ENCODE measurements around the gene TP53. TPM values are rescaled to one million over a fixed set of nuclear protein-coding genes. Genes with fewer than 3 reads are reported as not detected.

The TP53 gene
- total and polyA plus RNA-seq, 10 of the 15 experiments (the other 5 are each of a cell fraction or from before 2014, with no cell fraction given): 35.6 to 162 (median 75.9) TPM

DNA sequence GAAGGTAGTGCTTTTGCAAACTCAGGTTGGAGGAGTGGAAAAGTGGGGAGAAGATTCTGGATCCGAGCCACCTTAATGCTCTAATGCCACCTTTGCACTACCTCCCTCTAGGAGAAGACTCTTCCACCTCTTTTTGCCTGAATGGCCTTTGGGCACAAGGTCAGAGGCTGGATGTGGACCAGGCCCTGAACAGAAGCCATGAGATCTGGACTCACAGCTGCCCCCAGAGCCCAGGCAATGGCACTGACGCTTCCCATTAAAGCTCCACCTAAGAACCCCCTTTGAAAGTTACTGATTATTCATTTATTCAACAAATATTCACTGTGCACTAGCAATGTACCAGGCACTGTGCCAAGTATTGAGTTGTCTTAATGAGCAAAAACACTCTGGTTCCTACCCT is 54.2 kb downstream of the TP53 start:
- 30% methylated on average over 2 of the region's 2 CpGs for WGBS (ENCODE audit: insufficient coverage, insufficient replicate concordance, low lambda C conversion rate, missing lambda C conversion rate)
- Histone ChIP-seq H3K9me3 (replicated peaks; ENCODE audit: control insufficient read depth, insufficient read depth, low read length) (no peaks in the 10 kb centered on the region), H3K4me1 (ENCODE audit: control insufficient read depth, insufficient read depth, low read length) (no peaks in the 10 kb centered on the region), H3K36me3 (ENCODE audit: control insufficient read depth in 2 of 2, insufficient read depth in 2 of 2, low read length in 1 of 2) (no peaks in the 10 kb centered on the region), H2AFZ (ENCODE audit: control insufficient read depth, low read depth, low read length) (peak overlapping the region; percentile 69), H3K9ac (ENCODE audit: control insufficient read depth, insufficient read depth, low read length) (no peak overlapping the region), H3K4me2 (ENCODE audit: control insufficient read depth, insufficient read depth) (no peak overlapping the region), H3K79me2 (ENCODE audit: control insufficient read depth, insufficient read depth, low read length) (no peaks in the 10 kb centered on the region), H3K4me3 (no peak overlapping the region), H4K20me1 (ENCODE audit: control insufficient read depth, insufficient read depth) (no peaks in the 10 kb centered on the region), H3K27ac (ENCODE audit: control insufficient read depth, insufficient read depth) (no peak overlapping the region), H3K27me3 (replicated peaks in 1 of 2; ENCODE audit: control insufficient read depth in 2 of 2, insufficient read depth in 2 of 2, low read length in 1 of 2) (no peaks in the 10 kb centered on the region)
- FAIRE-seq: no peak
- SMC1A ChIA-PET (ENCODE audit: uncharacterized antibody, unreplicated experiment): interaction anchor here (1.6 to 1.7 kb wide), 2 partner anchors 52 to 55 kb away, joined by 8 to 20 read pairs; partner anchors contain the start of genes TP53 and WRAP53
- BruUV-seq (replicated peaks): no TSS peak
- RAD21 ChIA-PET (ENCODE audit: unreplicated experiment): interaction anchor here (2.0 kb wide), 1 partner anchor 54 kb away, joined by 30 read pairs; the partner anchor contains the start of genes TP53 and WRAP53
- POLR2A ChIA-PET: interaction anchor here (3.9 kb wide), 1 partner anchor 54 kb away, joined by 22 read pairs; the partner anchor contains the start of genes TP53 and WRAP53
- no peak for DNase-seq (ENCODE audit: low read depth, low spot score)
- in situ Hi-C loops (cut with MboI): no loop called here
- CTCF ChIA-PET: interaction anchor here (0.6 to 8.2 kb wide), 16 partner anchors 9 to 427 kb away, joined by 3 to 128 read pairs (median 4); partner anchors contain the start of genes FXR2, TP53 and WRAP53
- intact Hi-C loops (cut with micrococcal nuclease; ENCODE audit: unreplicated experiment): loop anchor here (5.0 kb wide), 1 partner anchor 44 kb away; no protein-coding TSS in a partner anchor
- ATAC-seq: peak; percentile 51
- TF ChIP-seq, protein P1, sequence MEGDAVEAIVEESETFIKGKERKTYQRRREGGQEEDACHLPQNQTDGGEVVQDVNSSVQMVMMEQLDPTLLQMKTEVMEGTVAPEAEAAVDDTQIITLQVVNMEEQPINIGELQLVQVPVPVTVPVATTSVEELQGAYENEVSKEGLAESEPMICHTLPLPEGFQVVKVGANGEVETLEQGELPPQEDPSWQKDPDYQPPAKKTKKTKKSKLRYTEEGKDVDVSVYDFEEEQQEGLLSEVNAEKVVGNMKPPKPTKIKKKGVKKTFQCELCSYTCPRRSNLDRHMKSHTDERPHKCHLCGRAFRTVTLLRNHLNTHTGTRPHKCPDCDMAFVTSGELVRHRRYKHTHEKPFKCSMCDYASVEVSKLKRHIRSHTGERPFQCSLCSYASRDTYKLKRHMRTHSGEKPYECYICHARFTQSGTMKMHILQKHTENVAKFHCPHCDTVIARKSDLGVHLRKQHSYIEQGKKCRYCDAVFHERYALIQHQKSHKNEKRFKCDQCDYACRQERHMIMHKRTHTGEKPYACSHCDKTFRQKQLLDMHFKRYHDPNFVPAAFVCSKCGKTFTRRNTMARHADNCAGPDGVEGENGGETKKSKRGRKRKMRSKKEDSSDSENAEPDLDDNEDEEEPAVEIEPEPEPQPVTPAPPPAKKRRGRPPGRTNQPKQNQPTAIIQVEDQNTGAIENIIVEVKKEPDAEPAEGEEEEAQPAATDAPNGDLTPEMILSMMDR (IDR thresholded peaks at IDR 0.05 in 2 of 3, conservative IDR thresholded peaks at IDR 0.05 in 1 of 3; ENCODE audit: control insufficient read depth in 2 of 3, extremely low read depth in 1 of 3, insufficient read depth in 1 of 3, low read depth in 3 of 3, low read length in 3 of 3): 0 out of 6 replicates have a peak, but pooled peaks of 1 of the 3 experiments have one; percentile 2
- no peak for TF ChIP-seq HDAC2 (IDR thresholded peaks at IDR 0.05)

DNA sequence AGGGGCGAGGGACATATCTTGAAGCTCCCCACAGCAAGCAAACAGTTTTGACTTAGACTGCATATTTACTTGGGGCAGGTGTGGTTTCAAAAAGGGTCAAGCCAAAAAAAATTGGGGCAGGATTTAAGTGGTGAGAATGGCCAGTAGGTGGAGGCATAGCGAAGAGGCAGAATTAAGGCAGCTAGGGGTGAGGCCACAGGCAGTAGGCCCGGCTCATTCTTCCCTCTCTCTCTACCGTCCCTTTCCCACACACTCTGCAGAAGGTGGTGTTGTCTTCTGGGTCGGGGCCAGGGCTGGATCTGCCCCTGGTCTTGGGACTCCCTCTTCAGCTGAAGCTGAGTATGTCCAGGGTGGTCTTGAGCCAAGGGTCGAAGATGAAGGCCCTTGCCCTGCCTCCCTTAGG is 54.8 kb downstream of the TP53 start:
- no TSS peak for BruUV-seq (replicated peaks)
- Histone ChIP-seq H3K4me1 (ENCODE audit: control insufficient read depth, insufficient read depth, low read length) (no peaks in the 10 kb centered on the region), H3K9ac (ENCODE audit: control insufficient read depth, insufficient read depth, low read length) (no peak overlapping the region), H3K4me3 (no peak overlapping the region), H3K27me3 (replicated peaks in 1 of 2; ENCODE audit: control insufficient read depth in 2 of 2, insufficient read depth in 2 of 2, low read length in 1 of 2) (no peaks in the 10 kb centered on the region), H4K20me1 (ENCODE audit: control insufficient read depth, insufficient read depth) (no peaks in the 10 kb centered on the region), H3K36me3 (ENCODE audit: control insufficient read depth in 2 of 2, insufficient read depth in 2 of 2, low read length in 1 of 2) (no peaks in the 10 kb centered on the region), H3K79me2 (ENCODE audit: control insufficient read depth, insufficient read depth, low read length) (no peaks in the 10 kb centered on the region), H2AFZ (ENCODE audit: control insufficient read depth, low read depth, low read length) (peak overlapping the region; percentile 69), H3K4me2 (ENCODE audit: control insufficient read depth, insufficient read depth) (no peak overlapping the region), H3K27ac (ENCODE audit: control insufficient read depth, insufficient read depth) (no peak overlapping the region), H3K9me3 (replicated peaks; ENCODE audit: control insufficient read depth, insufficient read depth, low read length) (no peaks in the 10 kb centered on the region)
- intact Hi-C loops (cut with micrococcal nuclease; ENCODE audit: unreplicated experiment) (loop anchor here (5.0 kb wide), 1 partner anchor 45 kb away; no protein-coding TSS in a partner anchor), in situ Hi-C loops (cut with MboI) (no loop called here)
- ChIA-PET RAD21 (ENCODE audit: unreplicated experiment) (interaction anchor here (1.0 to 2.0 kb wide), 2 partner anchors 16 to 55 kb away, joined by 3 to 30 read pairs; partner anchors contain the start of genes TP53 and WRAP53), POLR2A (interaction anchor here (0.5 to 3.9 kb wide), 3 partner anchors 47 to 55 kb away, joined by 3 to 22 read pairs (median 5); partner anchors contain the start of genes MPDU1, TP53 and WRAP53), SMC1A (ENCODE audit: uncharacterized antibody, unreplicated experiment) (interaction anchor here (0.6 to 1.7 kb wide), 3 partner anchors 53 to 528 kb away, joined by 3 to 20 read pairs (median 8); partner anchors contain the start of genes TP53 and WRAP53), CTCF (interaction anchor here (0.7 to 8.2 kb wide), 21 partner anchors 9 to 428 kb away, joined by 3 to 128 read pairs (median 4); partner anchors contain the start of genes FXR2, TP53 and WRAP53)
- ATAC-seq (peak; percentile 77), DNase-seq (ENCODE audit: low read depth, low spot score) (no peak), FAIRE-seq (no peak)
- WGBS (ENCODE audit: insufficient coverage, insufficient replicate concordance, low lambda C conversion rate, missing lambda C conversion rate): 7% methylated on average over 6 of the region's 6 CpGs
- 0 out of 2 replicates have a peak, but pooled peaks have one; percentile 24 for TF ChIP-seq NR2F1 (conservative IDR thresholded peaks at IDR 0.05)
- no peak for TF ChIP-seq ETV6 (conservative IDR thresholded peaks at IDR 0.05 in 1 of 2, IDR thresholded peaks at IDR 0.05 in 1 of 2; ENCODE audit: borderline replicate concordance in 1 of 2, low read depth in 1 of 2)
- TF ChIP-seq RAD51 (IDR thresholded peaks at IDR 0.05): no peak
- no peak for TF ChIP-seq MTA3 (IDR thresholded peaks at IDR 0.05; ENCODE audit: borderline replicate concordance, low read length)
- peak; percentile 53; the same call in 1 of the 2 replicates for TF ChIP-seq SMC3 (IDR thresholded peaks at IDR 0.05; ENCODE audit: borderline replicate concordance, low read length)
- TF ChIP-seq YY1 (IDR thresholded peaks at IDR 0.05; ENCODE audit: low read depth, low read length): 0 out of 2 replicates have a peak, but pooled peaks have one; percentile 39
- no peak for TF ChIP-seq NFYA (IDR thresholded peaks at IDR 0.05; ENCODE audit: borderline replicate concordance, low read depth, low read length)
- TF ChIP-seq, protein P2, sequence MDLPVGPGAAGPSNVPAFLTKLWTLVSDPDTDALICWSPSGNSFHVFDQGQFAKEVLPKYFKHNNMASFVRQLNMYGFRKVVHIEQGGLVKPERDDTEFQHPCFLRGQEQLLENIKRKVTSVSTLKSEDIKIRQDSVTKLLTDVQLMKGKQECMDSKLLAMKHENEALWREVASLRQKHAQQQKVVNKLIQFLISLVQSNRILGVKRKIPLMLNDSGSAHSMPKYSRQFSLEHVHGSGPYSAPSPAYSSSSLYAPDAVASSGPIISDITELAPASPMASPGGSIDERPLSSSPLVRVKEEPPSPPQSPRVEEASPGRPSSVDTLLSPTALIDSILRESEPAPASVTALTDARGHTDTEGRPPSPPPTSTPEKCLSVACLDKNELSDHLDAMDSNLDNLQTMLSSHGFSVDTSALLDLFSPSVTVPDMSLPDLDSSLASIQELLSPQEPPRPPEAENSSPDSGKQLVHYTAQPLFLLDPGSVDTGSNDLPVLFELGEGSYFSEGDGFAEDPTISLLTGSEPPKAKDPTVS (IDR thresholded peaks at IDR 0.05; ENCODE audit: low read depth, low read length): no peak

All from GM12878 (cell line).